Smooth muscle cell (in vitro differentiated cells): Measurements from ENCODE around the gene CMTM7. TPM values are rescaled to one million over a fixed set of nuclear protein-coding genes. Genes with fewer than 3 reads are reported as not detected.

Experiments
- DNase-seq: peaks from one replicate; lab custom pipeline; 2025; ENCODE audit not compliant: unreplicated experiment; lab: John Stamatoyannopoulos, UW
- H2AFZ ChIP-seq: fragments of 200-600 bp; sonication (generic); 2 replicates; pipeline ENCODE4 v1.6.0; 2016; ENCODE audit warnings: antibody characterized with exemption, low read depth, mild to moderate bottlenecking
- H3F3A ChIP-seq: fragments of 200-600 bp; sonication (generic); 2 replicates; pipeline ENCODE4 v1.6.0; 2017; ENCODE audit warnings: antibody characterized with exemption, low read depth
- H3K27ac ChIP-seq: fragments of 200-600 bp; sonication (generic); 2 replicates; pipeline ENCODE4 v1.5.1; 2016; ENCODE audit warnings: low read depth, mild to moderate bottlenecking
- H3K27me3 ChIP-seq: fragments of 200-600 bp; sonication (generic); 2 replicates; pipeline ENCODE4 v1.6.1; 2016; ENCODE audit warnings: low read depth, mild to moderate bottlenecking
- H3K36me3 ChIP-seq: fragments of 200-600 bp; sonication (generic); 2 replicates; pipeline ENCODE4 v1.5.1; 2016; ENCODE audit warnings: low read depth
- H3K4me1 ChIP-seq: fragments of 200-600 bp; sonication (generic); 2 replicates; pipeline ENCODE4 v1.5.1; 2016; ENCODE audit warnings: low read depth
- H3K4me2 ChIP-seq: fragments of 200-600 bp; sonication (generic); 2 replicates; pipeline ENCODE4 v1.6.0; 2016; ENCODE audit warnings: mild to moderate bottlenecking
- H3K4me3 ChIP-seq: fragments of 200-600 bp; sonication (generic); 2 replicates; pipeline ENCODE4 v1.5.1; 2016; ENCODE audit warnings: mild to moderate bottlenecking
- H3K79me2 ChIP-seq: fragments of 200-600 bp; sonication (generic); 2 replicates; pipeline ENCODE4 v1.6.0; 2016; ENCODE audit warnings: low read depth, mild to moderate bottlenecking
- H3K9ac ChIP-seq: fragments of 200-600 bp; sonication (generic); 2 replicates; pipeline ENCODE4 v1.6.0; 2016; ENCODE audit warnings: low read depth
- H3K9me3 ChIP-seq: fragments of 200-600 bp; sonication (generic); replicated peaks from 2 replicates; pipeline ENCODE4 v1.5.1; 2016; ENCODE audit warnings: low read depth
- H4K20me1 ChIP-seq: fragments of 200-600 bp; sonication (generic); 2 replicates; pipeline ENCODE4 v1.6.0; 2016; ENCODE audit warnings: low read depth
- WGBS: methylation state at CpG from one replicate; pipeline ENCODE4 v1.1.7; 2016; ENCODE audit warnings: low lambda C conversion rate; 5-methylcytosine and 5-hydroxymethylcytosine counted together
- polyA plus RNA-seq: library from polyadenylated mRNA; unstranded; fragments of >200 nt; fragmentation: Nextera tagmentation; extraction: Ambion mirVana; gene quantifications from 2 replicates; pipeline ENCODE4 v1.2.1, GENCODE V29; 2016
- total RNA-seq: library from RNA; depleted of rRNA; stranded (reverse); fragments of >200 nt; gene quantifications from 2 replicates; pipeline ENCODE4 v1.2.3, GENCODE V29; 2014
- TF ChIP-seq, protein P1 (sequence below): fragments of 200-600 bp; sonication (generic); IDR thresholded peaks from 2 replicates; pipeline ENCODE4 v1.5.1; 2017; ENCODE audit warnings: borderline replicate concordance, mild to moderate bottlenecking, antibody characterized with exemption; ENCODE audit not compliant: insufficient read depth, poor library complexity, severe bottlenecking

Gene CMTM7
- total and polyA plus RNA-seq, 2 experiments from 2014 or later = 23.4 to 43.1 TPM

DNA sequence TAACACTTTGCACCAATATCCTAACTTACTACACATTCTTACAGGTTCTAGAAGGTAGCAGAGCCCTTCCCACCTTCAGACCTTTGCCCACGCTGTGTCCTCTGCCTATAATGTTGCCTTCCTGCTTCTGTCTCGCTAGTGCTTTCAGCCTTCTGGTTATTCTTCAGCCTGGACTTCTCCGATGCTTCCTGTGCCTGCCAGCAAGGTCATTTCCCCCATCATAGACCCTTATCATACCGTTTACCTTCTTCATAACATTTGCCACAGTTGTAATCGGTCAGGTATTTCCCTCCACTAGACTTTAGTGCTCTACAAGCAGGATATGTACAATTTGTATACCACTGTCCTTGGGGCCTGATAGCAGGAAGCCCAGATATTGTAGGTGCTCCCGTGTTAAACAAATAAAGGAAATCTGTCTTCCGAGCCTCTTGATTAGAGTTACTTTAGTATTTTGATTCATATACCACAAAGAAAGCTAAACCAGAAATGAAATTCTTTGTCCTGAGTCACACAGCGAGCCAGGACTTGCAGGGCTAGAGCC is 35.8 kb upstream of the CMTM7 start:
- 94% methylated on average over 8 of the region's 8 CpGs for WGBS
- Histone ChIP-seq H3K4me3 (no peak overlapping the region), H3K4me2 (no peak overlapping the region), H3K4me1 (peaks cover 4% of the 10 kb centered on the region), H3F3A (no peaks in the 10 kb centered on the region), H4K20me1 (no peaks in the 10 kb centered on the region), H2AFZ (no peak overlapping the region), H3K27me3 (no peaks in the 10 kb centered on the region), H3K9ac (no peak overlapping the region), H3K36me3 (no peaks in the 10 kb centered on the region), H3K9me3 (no peaks in the 10 kb centered on the region), H3K79me2 (no peaks in the 10 kb centered on the region), H3K27ac (no peak overlapping the region)
- TF ChIP-seq, protein P1, sequence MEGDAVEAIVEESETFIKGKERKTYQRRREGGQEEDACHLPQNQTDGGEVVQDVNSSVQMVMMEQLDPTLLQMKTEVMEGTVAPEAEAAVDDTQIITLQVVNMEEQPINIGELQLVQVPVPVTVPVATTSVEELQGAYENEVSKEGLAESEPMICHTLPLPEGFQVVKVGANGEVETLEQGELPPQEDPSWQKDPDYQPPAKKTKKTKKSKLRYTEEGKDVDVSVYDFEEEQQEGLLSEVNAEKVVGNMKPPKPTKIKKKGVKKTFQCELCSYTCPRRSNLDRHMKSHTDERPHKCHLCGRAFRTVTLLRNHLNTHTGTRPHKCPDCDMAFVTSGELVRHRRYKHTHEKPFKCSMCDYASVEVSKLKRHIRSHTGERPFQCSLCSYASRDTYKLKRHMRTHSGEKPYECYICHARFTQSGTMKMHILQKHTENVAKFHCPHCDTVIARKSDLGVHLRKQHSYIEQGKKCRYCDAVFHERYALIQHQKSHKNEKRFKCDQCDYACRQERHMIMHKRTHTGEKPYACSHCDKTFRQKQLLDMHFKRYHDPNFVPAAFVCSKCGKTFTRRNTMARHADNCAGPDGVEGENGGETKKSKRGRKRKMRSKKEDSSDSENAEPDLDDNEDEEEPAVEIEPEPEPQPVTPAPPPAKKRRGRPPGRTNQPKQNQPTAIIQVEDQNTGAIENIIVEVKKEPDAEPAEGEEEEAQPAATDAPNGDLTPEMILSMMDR = no peak
- no peak for DNase-seq

DNA sequence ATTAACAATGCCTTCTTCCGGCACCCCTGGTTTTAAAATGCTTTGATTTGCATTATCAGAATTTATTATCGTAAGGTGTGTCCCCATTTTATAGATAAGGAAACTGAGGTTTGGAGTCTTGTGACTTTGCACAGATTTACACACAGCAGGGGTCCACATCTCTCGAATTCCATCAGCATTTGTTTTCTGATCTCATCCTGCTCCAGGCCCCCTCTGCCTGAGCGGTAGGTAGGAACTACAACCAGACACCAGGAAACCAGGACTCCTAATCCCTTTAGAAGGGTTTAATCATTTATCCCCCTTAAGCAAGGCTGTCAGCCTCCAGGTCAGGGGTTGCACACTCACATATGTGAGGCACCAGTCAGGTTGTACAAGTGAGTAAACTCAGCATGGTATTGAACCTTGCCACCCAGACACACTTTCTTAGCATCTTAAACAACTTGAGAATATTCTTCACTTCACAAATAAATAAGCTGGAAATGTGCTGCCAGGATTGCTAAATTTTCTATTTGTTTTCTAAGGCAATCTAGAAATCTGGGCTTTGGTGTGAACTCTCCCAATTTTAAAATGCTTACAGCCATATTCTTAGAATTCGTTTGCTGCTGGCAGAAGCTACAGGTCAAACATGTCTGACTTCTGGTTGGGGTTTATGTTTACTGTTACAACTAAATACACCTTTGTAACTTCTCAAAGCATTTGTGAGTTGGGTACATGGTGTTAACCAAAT is 31.7 kb upstream of the CMTM7 start:
- H3K36me3 ChIP-seq = no peaks in the 10 kb centered on the region
- H3K4me1 ChIP-seq = no peaks in the 10 kb centered on the region
- no peaks in the 10 kb centered on the region for H4K20me1 ChIP-seq
- no peak overlapping the region for H3K9ac ChIP-seq
- no peaks in the 10 kb centered on the region for H3K27me3 ChIP-seq
- H3K9me3 ChIP-seq = no peaks in the 10 kb centered on the region
- no peaks in the 10 kb centered on the region for H3K79me2 ChIP-seq
- H3K27ac ChIP-seq = no peak overlapping the region
- H2AFZ ChIP-seq = no peak overlapping the region
- 74% methylated on average over 5 of the region's 5 CpGs for WGBS
- no peak for DNase-seq
- TF ChIP-seq, protein P1 = no peak
- no peak overlapping the region for H3K4me2 ChIP-seq
- H3F3A ChIP-seq = no peaks in the 10 kb centered on the region
- no peak overlapping the region for H3K4me3 ChIP-seq

DNA sequence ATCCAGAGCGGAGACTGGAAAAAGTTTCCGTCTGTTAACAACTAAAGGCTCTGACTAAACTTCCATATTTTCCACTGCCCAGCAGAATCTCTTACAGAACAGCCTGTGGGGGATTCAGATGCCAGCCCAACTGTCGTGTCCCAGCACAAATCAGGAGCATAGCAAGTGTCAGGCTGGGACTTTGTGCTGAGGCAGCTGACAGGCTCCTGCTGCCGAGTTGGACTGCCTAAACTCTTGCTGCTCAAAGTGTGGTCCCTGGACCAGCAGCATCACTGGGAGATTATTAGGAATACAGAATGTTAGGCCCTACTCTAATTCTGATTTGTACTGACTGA is 31.2 kb upstream of the CMTM7 start:
- Histone ChIP-seq H4K20me1 (no peaks in the 10 kb centered on the region), H3K79me2 (no peaks in the 10 kb centered on the region), H3K27me3 (no peaks in the 10 kb centered on the region), H3F3A (no peaks in the 10 kb centered on the region), H3K4me2 (no peak overlapping the region), H3K36me3 (no peaks in the 10 kb centered on the region), H3K27ac (no peak overlapping the region), H3K9me3 (no peaks in the 10 kb centered on the region), H3K4me1 (no peaks in the 10 kb centered on the region), H2AFZ (no peak overlapping the region), H3K9ac (no peak overlapping the region), H3K4me3 (no peak overlapping the region)
- 60% methylated on average over 4 of the region's 4 CpGs for WGBS
- DNase-seq = no peak
- TF ChIP-seq, protein P1 = no peak
